WTC11 (cell line): ENCODE data around the gene FCHSD2.

Source experiments
- ELF4 ChIP-seq: sonication (generic); formaldehyde crosslinking; IDR thresholded peaks from 2 replicates; pipeline ENCODE4 v1.8.1; 2022; ENCODE audit warnings: low read depth, mild to moderate bottlenecking, moderate library complexity, missing genetic modification reagents
- GABPB1 ChIP-seq: sonication (generic); formaldehyde crosslinking; IDR thresholded peaks from 2 replicates; pipeline ENCODE4 v1.8.1; 2023; ENCODE audit warnings: mild to moderate bottlenecking, missing genetic modification reagents
- JAZF1 ChIP-seq: fragments of 250-450 bp; sonication (Bioruptor Pico); IDR thresholded peaks from 2 replicates; pipeline ENCODE4 v1.9.0; 2021; ENCODE audit warnings: moderate library complexity, mild to moderate bottlenecking, inconsistent platforms
- MXD4 ChIP-seq: fragments of 250-450 bp; sonication (Bioruptor Pico); IDR thresholded peaks from 2 replicates; pipeline ENCODE4 v1.8.0; 2021; ENCODE audit warnings: mild to moderate bottlenecking, moderate library complexity, borderline replicate concordance
- NR3C1 ChIP-seq: sonication (generic); formaldehyde crosslinking; conservative IDR thresholded peaks from 2 replicates; pipeline ENCODE4 v1.8.1; 2023; ENCODE audit warnings: low read depth, mild to moderate bottlenecking, missing genetic modification reagents
- RELA ChIP-seq: sonication (generic); formaldehyde crosslinking; IDR thresholded peaks from 2 replicates; pipeline ENCODE4 v1.8.1; 2022; ENCODE audit warnings: missing genetic modification reagents, mild to moderate bottlenecking, borderline replicate concordance
- TP53 ChIP-seq: sonication (generic); formaldehyde crosslinking; IDR thresholded peaks from 2 replicates; pipeline ENCODE4 v1.8.1; 2023; ENCODE audit warnings: mild to moderate bottlenecking, missing genetic modification reagents
- TF ChIP-seq, protein P1 (sequence below): sonication (generic); formaldehyde crosslinking; IDR thresholded peaks from 2 replicates; pipeline ENCODE4 v1.8.1; 2022; ENCODE audit warnings: missing genetic modification reagents, borderline replicate concordance
- TF ChIP-seq, protein P2 (sequence below): fragments of 200-600 bp; IDR thresholded peaks from 2 replicates; pipeline ENCODE4 v1.8.0; 2022; ENCODE audit warnings: antibody characterized with exemption
- TF ChIP-seq, protein P3 (sequence below): sonication (generic); formaldehyde crosslinking; IDR thresholded peaks from 2 replicates; pipeline ENCODE4 v1.8.0; 2023; ENCODE audit warnings: mild to moderate bottlenecking, missing genetic modification reagents

DNA sequence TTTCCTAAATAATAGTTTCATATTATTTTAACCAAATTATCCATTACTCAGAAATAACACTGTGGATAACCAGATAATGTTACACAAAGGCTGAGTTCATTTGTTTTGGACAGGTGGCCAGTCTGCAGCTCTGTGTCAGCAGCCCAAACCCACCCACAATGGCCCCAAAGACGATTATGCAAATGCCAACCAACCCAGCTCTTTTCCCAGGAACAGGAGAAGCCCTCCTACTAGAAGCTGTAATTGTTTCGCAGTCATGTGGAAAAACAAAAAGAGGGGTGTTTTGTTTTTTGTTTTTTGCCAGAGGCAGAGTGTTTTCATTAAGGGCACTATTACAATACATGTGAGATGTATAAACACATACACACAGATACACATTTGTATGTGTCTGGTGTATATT lies 102.1 kb downstream of the FCHSD2 start:
- no peak for TF ChIP-seq GABPB1 (CRISPR knock-in tag)
- TF ChIP-seq, protein P1, sequence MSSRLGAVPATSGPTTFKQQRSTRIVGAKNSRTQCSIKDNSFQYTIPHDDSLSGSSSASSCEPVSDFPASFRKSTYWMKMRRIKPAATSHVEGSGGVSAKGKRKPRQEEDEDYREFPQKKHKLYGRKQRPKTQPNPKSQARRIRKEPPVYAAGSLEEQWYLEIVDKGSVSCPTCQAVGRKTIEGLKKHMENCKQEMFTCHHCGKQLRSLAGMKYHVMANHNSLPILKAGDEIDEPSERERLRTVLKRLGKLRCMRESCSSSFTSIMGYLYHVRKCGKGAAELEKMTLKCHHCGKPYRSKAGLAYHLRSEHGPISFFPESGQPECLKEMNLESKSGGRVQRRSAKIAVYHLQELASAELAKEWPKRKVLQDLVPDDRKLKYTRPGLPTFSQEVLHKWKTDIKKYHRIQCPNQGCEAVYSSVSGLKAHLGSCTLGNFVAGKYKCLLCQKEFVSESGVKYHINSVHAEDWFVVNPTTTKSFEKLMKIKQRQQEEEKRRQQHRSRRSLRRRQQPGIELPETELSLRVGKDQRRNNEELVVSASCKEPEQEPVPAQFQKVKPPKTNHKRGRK (CRISPR knock-in tag), result no peak
- TF ChIP-seq, protein P2, sequence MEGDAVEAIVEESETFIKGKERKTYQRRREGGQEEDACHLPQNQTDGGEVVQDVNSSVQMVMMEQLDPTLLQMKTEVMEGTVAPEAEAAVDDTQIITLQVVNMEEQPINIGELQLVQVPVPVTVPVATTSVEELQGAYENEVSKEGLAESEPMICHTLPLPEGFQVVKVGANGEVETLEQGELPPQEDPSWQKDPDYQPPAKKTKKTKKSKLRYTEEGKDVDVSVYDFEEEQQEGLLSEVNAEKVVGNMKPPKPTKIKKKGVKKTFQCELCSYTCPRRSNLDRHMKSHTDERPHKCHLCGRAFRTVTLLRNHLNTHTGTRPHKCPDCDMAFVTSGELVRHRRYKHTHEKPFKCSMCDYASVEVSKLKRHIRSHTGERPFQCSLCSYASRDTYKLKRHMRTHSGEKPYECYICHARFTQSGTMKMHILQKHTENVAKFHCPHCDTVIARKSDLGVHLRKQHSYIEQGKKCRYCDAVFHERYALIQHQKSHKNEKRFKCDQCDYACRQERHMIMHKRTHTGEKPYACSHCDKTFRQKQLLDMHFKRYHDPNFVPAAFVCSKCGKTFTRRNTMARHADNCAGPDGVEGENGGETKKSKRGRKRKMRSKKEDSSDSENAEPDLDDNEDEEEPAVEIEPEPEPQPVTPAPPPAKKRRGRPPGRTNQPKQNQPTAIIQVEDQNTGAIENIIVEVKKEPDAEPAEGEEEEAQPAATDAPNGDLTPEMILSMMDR, result no peak
- no peak for TF ChIP-seq NR3C1
- TF ChIP-seq ELF4, result no peak
- TF ChIP-seq, protein P3, sequence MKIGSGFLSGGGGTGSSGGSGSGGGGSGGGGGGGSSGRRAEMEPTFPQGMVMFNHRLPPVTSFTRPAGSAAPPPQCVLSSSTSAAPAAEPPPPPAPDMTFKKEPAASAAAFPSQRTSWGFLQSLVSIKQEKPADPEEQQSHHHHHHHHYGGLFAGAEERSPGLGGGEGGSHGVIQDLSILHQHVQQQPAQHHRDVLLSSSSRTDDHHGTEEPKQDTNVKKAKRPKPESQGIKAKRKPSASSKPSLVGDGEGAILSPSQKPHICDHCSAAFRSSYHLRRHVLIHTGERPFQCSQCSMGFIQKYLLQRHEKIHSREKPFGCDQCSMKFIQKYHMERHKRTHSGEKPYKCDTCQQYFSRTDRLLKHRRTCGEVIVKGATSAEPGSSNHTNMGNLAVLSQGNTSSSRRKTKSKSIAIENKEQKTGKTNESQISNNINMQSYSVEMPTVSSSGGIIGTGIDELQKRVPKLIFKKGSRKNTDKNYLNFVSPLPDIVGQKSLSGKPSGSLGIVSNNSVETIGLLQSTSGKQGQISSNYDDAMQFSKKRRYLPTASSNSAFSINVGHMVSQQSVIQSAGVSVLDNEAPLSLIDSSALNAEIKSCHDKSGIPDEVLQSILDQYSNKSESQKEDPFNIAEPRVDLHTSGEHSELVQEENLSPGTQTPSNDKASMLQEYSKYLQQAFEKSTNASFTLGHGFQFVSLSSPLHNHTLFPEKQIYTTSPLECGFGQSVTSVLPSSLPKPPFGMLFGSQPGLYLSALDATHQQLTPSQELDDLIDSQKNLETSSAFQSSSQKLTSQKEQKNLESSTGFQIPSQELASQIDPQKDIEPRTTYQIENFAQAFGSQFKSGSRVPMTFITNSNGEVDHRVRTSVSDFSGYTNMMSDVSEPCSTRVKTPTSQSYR (CRISPR knock-in tag), result no peak
- TF ChIP-seq TP53, result no peak
- no peak for TF ChIP-seq MXD4
- no peak for TF ChIP-seq JAZF1
- no peak for TF ChIP-seq RELA (CRISPR knock-in tag)
